Stimulated activated CD8-positive, alpha-beta memory T cell treated with anti-CD3 and anti-CD28 coated beads, Interleukin-12 subunit alpha, Interleukin-12 subunit beta, amount 100 ng/mL, for 24 hours (primary cell): Measurements from ENCODE around the gene AGPAT2.

Source experiments
- DNase-seq: peaks from one replicate; pipeline ENCODE4 v3.0.0-alpha.2; 2020; ENCODE audit errors: extremely low read depth

AGPAT2 gene

DNA sequence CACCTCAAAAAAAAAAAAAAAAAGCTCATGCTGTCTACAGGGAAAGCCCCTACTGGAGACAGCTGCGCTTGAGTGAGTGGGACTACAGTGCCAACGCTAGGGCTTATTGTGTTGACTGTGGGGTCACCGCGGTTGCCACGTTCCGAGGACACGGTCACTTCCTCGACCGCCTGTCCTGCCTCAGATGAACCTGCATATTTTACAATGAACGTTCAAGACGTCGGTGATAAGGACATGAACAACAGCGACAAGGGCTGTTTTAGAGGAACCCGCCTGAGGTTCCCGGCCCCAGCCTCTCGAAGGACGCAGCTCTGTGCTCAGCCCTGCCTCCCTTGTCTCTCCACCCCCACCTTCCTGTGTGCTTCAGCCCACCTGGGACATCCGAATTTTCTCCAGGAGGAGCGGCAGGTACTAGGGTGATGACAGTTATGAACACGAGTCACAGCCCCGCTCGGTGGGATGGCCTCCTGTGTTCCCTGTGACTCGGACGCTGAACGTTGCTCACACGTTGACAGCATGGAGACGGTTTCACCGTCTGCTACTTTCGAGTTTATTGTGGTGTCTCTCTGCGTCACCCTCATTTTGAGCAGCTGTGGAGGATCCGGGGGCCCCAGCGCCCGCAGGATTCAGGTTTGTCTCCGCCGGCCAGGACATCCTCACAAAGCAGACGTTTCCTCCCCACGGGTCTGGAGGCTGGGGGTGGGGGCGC, 13.9 kb upstream of the AGPAT2 start:
- DNase-seq = peak; percentile 41

DNA sequence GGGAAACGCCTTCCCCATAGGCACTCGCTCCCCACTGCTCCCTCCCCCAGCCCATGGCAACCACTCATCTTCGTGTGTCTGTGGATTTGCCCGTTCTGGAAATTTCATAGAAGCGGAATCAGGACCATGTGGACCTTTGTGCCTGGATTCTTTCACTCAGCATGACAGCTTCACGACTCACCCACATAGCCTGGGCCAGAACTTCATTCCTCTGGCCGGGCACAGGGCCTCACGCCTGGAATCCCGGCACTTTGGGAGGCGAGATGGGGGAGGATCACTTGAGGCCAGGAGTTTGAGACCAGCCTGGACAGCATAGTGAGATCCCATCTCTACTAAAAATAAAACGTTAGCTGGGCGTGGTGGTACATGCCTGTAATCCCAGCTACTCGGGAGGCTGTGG, 13.0 kb upstream of the AGPAT2 start:
- no peak for DNase-seq

DNA sequence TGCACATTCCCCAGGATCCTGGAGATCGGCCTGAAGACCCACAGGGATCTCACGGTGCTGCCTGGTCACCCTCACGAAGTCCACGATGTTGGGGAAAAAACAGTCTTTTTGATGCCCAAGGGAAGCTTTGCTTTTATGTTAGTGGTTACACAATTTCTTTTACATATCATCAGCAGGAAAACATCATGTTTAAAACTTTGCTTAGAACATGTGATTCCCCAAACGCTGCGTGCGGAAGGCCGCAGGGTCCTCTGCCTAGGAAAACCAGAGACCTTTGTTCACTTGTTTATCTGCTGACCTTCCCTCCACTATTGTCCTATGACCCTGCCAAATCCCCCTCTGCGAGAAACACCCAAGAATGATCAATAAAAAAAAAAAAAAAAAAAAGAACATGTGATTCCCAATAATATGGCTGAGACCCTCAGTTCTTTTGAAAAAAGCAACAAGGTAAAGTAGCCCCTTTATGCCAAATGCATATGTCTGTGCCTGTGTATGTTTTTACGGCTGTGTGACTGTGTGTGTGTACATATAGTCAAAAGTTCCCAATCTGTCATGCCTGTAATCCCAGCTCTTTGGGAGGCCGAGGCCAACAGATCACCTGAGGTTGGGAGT, 11.5 kb upstream of the AGPAT2 start:
- no peak for DNase-seq

DNA sequence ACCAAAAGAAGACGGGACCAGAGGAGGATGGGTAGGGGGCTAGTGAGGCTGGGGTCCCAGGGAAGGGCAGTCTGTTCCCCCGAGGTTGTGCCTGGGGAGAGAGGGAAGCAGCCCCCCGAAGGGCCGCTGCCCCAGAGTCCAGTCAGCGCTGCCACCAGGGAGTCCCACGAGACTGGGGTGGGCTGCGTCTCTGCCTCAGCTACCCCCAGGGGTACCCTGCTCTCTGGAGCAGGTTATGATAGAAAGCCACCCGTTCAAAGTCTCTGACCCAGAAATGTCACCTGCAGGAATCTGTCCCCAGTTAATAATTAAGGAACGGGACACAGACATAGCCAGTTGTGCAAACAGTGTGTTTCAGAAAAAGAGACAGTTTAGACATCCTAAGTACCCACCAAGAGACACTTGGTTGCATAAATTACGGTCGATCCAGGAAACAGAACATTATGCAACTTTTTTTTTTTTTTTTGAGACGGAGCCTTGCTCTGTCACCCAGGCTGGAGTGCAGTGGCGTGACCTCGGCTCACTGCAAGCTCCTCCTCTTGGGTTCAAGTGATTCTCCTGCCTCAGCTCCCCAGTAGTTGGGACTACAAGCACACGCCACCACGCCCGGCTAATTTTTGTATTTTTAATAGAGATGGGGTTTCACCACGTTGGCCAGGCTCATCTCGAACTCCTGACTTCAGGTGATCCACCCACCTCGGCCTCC, 10.7 kb upstream of the AGPAT2 start:
- no peak for DNase-seq

DNA sequence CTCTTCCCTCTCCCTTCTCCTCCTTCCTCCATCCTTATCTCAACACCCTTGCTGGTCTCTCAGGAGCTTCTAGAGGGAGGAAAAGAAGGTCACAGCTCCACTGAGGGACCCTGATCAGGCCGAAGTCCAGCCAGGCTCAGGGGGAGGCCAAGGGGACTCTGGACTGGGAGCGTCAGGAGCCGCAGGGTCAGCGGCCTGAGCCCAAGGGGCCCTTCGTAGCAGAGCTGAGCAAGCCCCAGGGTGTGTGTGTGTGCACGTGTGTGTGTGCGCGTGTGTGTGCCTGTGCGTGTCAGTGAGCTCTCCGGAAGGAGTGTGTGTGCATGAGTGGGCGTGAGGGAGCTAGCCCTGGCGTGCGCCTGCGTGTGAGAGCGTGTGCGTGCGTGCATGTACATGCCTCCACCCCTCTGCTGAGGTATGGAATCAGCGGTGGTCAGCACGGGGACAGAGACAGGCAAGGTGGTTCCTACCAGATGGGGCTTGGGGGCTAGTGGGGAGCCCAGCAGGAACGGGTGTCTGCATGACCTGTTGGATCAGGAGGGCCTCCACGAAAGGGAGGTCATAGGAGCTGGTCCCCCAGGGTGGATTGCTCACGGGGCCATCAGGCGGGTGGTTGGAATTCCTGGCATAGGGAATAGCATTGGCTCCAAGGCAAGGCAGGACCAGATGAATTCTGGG, 10.0 kb upstream of the AGPAT2 start:
- no peak for DNase-seq

DNA sequence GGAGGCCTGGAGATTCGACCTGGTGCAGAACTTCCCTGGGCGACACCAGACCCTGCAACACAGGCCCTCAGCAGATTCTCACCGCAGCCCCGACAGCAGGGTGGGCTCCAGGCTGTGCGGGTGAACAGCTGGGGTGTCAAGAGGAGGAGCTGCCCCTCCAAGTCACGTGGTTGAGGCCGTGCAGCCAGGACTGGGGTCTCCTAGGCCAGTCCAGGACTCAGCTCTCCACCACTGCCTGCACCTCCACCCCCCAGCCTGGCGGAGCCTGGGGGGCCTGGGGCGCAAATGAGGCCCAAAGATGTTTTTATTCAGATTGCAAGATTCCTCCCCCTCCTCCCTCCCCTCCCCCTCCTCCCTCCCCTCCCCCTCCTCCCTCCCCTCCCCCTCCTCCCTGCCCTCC, 9.2 kb upstream of the AGPAT2 start:
- no peak for DNase-seq

DNA sequence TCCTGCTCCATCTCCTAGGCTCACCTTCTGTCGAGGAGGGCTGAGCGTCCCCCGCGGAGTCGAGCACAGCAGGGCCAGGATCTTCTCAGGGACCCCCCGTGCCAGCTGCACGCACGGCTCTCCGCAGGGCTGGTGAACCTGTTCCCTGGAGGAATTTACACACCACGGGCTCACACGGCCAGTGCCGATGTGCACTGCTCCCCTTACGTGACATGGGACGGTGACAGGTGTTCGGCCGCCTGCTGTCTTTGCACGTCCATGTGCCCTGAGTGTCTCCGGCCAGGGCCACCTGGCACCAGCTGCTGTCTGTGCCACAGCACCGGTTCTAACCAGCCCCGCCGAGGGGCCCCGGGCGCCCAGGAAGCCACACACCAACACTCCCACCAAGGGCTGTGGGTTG, 8.7 kb upstream of the AGPAT2 start:
- DNase-seq = no peak

DNA sequence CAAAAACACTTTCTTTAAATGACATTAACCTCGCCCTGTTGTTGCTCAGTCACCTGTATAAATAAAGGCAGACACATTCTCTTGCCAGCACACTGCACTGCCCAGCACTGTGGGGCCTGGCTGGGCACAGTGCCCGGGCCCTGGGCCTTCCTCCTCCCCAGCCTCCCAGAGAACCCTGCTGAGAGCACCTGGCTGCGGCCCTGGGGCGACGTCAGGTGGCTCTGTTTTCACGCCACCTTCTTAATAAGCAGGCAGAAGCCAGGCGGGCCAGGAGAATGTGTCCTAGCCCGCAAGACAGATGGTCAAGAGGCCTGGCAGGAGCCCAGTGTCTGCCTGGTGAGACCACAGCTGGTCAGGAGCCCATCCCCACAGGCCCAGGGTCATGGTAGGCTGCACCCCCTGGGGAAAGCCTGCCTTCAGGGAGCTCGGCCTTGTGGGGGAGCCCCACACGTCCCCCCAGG, 8.2 kb upstream of the AGPAT2 start:
- DNase-seq = no peak

DNA sequence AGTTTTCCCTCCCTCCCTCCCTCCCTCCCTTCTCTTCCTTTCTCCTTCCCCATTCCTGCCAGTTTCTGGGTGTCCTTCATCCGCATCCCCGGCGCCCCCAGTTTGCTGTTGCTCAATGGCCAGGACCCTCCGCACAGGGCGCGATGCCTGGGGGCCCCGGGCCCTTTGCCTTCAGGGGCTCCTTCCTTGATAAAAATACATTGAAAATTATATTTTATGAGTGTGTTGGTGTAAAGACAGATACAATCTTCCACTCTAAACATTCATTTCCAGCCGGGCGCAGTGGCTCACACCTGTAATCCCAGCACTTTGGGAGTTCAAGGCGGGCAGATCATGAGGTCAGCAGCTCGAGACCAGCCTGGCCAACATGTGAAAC, 7.6 kb upstream of the AGPAT2 start:
- DNase-seq = no peak

DNA sequence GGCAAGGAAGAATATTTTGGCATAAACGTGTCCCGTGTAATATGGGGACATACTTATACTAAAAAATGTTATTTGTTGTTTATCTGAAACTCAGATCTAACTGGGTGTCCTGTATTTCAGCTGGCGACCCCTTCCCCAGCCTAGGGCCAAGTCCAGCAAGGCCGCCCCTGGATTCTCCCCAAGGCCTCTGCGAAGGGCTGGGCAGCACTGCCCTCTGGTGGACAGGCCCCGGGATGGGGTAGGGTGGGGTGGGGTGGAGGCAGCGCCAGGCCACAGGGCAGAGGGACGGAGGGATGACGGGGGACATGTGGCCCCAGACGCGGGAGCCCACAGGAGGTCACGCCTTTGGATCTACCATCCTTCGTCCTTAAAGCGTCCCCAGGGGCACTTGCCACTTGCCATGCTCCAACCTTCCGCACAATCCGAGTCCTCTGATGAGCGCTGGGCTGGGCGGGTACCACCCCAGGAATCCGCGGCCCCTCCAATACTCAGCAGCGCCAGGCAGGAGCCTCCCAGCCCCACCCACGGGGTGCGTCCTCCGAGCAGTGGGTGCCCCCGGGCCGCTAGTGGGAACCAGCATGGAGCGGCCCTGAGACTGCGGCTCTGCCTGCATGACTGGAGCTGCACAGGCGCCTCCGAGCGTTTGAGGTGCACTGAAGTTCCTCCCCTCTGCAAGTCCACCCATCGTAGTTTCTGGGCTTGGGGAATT, 7.1 kb upstream of the AGPAT2 start:
- DNase-seq = no peak

DNA sequence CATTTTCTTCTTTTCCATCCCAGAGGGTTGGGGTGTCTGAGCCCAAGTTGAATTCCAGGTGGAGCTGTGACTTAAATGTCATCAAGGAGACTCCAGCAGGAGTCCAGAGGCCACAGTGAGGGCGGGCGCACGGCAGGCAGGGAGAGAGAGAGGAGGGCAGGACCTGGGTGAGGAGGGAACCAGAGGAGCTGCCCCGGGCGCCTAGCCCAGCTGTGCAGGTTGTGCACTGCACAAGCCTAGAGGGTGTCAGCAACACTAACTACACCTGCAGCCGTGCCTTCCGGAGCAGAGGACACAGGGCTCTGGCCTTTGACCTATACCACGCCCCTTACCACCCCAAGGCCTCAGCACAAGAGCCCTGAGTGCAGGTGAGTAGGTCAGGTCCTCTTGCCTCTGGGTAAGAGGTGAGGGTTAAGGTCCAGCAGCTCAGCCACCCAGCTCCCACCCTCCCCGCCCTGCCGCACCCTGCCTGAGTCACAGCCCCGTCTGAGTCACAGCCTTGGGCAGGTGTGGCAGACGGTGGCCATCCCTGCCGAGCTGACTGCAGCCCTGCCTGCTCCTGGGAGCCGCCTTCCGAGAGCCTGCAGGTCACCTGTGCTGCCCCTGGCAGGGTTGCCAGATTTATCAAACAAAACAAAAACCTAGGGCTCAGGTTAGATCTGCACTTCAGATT, 6.4 kb upstream of the AGPAT2 start:
- DNase-seq = no peak

DNA sequence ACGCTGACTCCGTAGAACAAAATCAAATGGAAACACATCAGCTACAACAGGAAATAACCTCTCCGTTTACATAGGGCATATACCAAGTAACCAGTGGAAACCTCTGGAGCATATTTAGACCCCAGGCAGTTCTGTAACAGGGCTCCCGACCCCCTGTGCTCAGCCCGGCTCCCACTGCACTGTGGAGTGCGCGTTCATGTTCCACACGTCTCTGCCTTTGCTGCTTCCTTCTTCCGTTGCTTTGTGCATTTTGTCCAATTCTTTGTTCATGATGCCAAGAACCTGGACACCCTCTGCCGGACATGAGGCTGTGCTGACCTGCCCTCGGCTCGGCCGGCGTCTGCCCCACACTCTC, 5.9 kb upstream of the AGPAT2 start:
- no peak for DNase-seq

DNA sequence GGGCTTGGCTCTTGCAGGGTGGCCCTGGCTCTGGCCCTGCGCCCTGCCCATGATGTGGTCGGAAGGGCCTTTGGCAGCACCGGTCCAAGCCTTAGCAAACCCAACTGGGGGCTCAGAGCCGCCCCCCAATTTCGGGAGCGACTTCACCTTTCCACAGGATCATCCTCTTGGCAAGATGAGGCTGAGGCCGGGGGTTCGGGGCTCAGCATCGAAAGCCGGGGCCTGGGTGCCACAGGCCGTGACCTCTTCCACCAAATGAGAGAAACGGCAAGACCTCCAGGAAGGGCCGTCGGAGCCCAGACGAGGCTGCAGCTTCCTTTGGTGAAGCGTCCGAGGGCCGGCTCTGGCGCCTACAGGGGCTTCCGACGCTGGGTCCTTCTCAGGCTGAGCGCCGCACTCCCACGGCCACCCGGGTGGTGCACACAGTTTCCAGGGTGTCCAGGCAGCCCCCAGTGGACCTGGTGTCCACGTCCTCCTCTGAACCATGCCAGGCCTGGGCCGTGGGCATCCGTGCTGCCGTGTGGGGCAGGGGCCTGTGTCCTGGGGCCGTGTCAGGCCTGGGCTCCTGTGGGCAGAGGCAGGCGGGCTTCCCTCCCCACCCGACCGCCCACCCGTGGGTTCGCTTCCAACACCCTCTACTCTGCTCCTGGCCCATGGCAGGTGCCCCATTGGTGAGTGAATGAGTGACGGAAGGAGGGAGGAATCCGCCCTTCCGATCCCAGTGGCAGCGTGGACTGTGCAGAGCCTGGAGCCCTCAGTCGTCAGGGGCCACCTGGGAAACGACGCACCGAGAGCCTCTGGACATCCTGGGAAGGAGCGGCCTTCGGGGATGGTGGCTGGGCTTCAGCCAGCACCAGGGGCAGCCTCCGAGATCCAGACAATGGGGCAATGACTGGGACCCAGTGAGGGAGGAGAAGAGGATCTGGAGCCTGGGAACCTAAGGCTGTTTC, 5.2 kb upstream of the AGPAT2 start:
- DNase-seq = no peak

DNA sequence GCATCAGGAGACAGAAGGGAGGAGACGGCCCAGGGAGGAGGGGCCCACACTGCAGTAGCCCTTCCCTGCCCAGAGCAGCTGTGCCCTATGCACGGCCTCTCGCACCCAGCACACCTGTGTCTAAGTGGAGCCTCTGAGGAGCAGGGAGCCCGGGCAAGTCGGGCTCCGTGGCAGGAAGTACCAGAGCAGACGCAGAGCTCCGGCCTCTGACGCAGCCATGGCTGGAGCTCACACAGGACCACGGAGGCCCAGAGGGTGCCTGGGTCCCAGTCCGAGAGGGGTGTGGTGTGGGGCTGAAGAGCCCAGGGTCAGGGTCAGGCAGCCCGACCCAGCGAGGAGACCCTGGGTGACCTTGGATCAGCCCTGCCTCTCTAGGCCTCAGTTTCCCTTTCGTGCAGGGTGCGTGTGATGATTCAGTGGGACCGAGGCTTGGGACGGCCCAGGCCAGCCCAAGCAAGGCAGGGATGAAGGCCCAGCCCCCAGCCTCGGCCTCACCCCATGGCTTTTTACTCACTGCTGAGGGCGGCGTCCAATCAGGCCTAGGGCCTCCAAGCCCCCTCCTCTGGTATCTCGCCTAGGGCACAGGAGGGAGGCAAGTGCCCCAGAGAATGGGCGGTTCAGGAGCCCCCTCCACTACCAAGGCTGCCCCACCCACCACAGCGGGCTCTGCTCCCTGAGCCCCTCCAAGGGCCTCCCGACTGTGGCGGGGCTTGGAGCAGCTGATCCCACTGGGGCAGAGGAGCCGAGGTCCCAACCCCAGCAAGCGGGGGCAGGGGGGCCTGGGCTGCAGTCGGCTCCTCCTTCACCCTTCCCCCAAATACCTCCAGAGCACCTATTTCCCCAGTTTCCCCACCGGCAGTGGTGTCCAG, 4.3 kb upstream of the AGPAT2 start:
- no peak for DNase-seq

DNA sequence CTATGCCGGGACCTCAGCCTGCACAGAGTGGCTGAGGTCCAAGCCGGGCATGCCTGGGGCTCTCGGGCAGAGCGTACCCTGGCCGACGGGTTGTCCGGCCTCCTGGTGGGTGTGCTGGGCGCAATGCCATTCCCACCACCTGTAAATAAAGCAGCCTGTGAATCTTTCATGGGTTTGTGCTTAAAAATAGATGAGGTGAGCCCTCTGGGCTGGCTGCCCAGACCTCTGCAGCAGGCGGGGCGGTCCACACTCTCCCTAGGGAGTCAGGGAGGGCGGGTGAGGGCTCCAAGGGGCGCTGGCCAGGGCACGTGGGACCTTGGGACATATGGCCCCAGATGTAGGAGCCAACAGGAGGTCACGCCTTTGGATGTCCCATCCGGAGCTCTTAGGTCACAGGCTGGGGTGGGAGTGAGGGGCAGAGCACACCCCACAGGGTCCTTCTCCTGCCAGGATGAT, 3.6 kb upstream of the AGPAT2 start:
- no peak for DNase-seq

DNA sequence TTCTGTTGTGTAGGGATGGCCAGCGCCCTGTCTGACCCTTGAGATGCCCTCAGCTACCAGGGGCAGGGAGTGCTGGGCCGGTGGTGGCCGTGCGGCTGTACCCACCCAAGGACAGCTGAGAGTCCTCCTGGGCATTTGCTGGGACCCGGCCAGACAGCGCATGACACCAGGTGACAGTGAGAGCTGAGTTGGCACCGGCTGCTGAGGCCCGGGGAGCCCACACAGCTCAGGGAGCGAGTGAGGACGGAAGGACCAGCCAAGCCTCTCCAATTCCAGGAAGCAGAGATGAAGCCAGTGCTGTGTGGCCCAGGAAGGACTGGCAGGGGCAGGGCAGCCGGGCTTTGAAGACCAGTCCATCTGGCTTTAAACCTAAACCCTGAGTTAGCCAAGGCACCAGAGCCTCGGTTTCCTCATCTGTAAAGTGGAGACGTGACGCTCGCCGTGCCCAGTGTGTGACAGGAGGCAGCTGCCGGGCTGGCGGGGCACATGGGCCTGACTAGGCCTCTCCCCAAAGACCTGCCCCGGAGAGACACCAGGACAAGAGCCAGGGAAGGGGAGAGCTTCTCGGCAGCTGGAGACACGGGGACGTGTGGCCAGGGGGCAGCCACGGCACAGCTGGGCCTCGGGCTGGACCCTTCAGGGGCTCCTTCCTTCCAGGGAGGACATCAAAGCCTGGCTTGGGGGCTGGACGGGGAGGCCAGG, 3.0 kb upstream of the AGPAT2 start:
- DNase-seq = no peak

DNA sequence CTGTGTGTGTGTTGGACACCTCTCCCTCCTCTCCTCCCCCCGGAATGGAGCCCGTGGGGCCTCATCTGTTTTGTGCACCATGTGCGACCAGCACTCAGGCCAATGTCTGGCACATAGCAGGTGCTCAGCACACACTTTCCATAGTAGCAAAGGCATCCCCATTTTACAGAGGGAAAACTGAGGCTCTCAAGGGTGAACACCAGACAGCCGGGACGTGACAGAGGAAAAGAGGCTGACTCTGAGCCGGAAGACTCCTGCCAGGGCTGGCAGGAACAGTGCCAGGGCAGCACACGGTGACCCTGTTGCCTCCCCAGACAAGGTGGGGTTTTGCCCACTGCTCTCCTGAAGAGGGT, 1.8 kb upstream of the AGPAT2 start:
- no peak for DNase-seq

DNA sequence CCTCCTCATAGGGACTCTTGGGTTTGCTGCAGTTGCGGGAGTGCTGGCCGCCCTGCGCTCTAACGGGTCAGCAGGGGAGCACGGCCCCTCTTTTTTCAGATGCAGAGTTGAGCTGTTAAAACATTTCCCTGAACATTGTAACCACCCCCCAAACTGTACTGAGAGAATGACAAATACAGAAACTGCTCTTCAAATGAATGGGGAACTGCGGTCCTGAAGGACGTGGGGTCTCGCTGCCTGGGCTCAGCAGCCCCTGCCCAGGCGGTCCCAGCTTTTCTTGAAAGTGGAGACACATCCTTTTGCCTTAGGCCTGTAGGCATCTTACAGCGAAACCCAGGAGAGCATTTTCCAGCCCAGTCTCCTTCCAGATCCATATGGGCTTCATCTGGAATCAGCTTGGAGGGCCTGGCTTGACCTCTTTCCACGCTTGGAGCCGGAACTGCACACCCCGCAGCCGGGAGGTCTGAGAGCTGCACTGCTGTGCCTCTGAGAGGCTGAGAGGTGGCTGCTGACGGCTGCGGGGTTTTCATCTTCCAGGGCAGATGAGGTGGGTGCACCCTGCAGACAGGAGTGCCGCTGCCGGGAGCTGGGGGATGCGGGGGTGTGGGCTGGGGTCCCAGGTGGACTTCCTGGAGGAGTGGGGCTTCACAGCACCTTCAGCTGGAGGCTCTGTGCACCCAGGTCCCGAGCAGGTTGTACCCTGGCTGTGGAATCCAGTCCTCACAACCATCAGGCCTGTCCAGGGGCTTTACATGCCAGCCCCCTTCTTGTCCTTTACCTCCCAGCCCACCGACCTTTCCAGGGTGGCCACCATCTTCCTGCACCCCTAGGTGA, 1.2 kb upstream of the AGPAT2 start:
- DNase-seq = no peak
